Endothelial cell of umbilical vein (primary cell): ENCODE measurements around the gene TBC1D4. TPM values are rescaled to one million over a fixed set of nuclear protein-coding genes. Genes with fewer than 3 reads are reported as not detected.

ENCODE experiments used
- BruUV-seq: library from RNA; stranded (reverse); fragments of 400-500 nt; replicated peaks from 2 replicates; lab custom pipeline; 2021; lab: Mats Ljungman, UMichigan
- CTCF ChIA-PET: fragments of 300-600, 350-600 bp; sonication (Branson Sonifier 250); formaldehyde crosslinking; loops from one replicate; lab custom pipeline; 2021; ENCODE audit warnings: antibody characterized with exemption, inconsistent platforms; lab: Charles Lee
- POLR2A ChIA-PET: fragments of 300-600, 350-600 bp; sonication (Branson Sonifier 250); formaldehyde crosslinking; loops from one replicate; lab custom pipeline; 2021; ENCODE audit warnings: antibody characterized with exemption, inconsistent platforms; lab: Charles Lee
- DNase-seq: peaks from one replicate; pipeline ENCODE4 v3.0.0-alpha.2; 2011; ENCODE audit warnings: low read depth, low spot score
- FAIRE-seq: peaks from 2 replicates; lab custom pipeline; 2011; peaks lifted over from hg19 to GRCh38; lab: Jason Lieb, UNC
- H2AFZ ChIP-seq: 2 replicates; pipeline ENCODE4 v1.6.0; 2012; ENCODE audit warnings: low read depth, low read length, control low read depth, inconsistent platforms
- H3K27ac ChIP-seq: 2 replicates; pipeline ENCODE4 v1.5.1; 2011; ENCODE audit warnings: low read depth, mild to moderate bottlenecking, control low read depth, low read length, moderate library complexity; ENCODE audit not compliant: insufficient read depth
- H3K27me3 ChIP-seq, 2 experiments: 2 replicates each; pipeline versions ENCODE4 v1.6.0 to v1.6.1; 2011; ENCODE audit warnings: low read length in 2 of 2, mixed read lengths in 1 of 2; ENCODE audit not compliant: control insufficient read depth in 2 of 2, insufficient read depth in 2 of 2
- H3K36me3 ChIP-seq, 2 experiments: 2 replicates in 1 of 2; 3 replicates in 1 of 2; pipeline ENCODE4 v1.5.1; 2011; ENCODE audit warnings: low read length in 2 of 2, mild to moderate bottlenecking in 1 of 2, moderate library complexity in 1 of 2; ENCODE audit not compliant: control insufficient read depth in 2 of 2, insufficient read depth in 2 of 2; ENCODE audit errors: extremely low read depth in 1 of 2
- H3K4me1 ChIP-seq: 3 replicates; pipeline ENCODE4 v1.5.1; 2011; ENCODE audit warnings: mild to moderate bottlenecking, low read length; ENCODE audit not compliant: control insufficient read depth, insufficient read depth; ENCODE audit errors: extremely low read depth
- H3K4me2 ChIP-seq: 2 replicates; pipeline ENCODE4 v1.6.1; 2011; ENCODE audit warnings: low read length, control low read depth, mixed read lengths; ENCODE audit not compliant: insufficient read depth
- H3K4me3 ChIP-seq, 3 experiments: fragments of 200-600 bp in 1 of 3; sonication (generic), shearing (Covaris generic) in 1 of 3; replicated peaks in 1 of 3; 2 replicates each; pipeline ENCODE4 v1.5.1; 2011 to 2016; ENCODE audit warnings: control low read depth in 3 of 3, low read length in 3 of 3, mild to moderate bottlenecking in 2 of 3, inconsistent platforms in 1 of 3, low read depth in 1 of 3, moderate library complexity in 1 of 3; ENCODE audit not compliant: insufficient read depth in 1 of 3
- H3K79me2 ChIP-seq: 2 replicates; pipeline ENCODE4 v1.6.0; 2012; ENCODE audit warnings: low read length, inconsistent platforms; ENCODE audit not compliant: control insufficient read depth, insufficient read depth
- H3K9ac ChIP-seq: replicated peaks from 2 replicates; pipeline ENCODE3; 2011; ENCODE audit warnings: low read length, control low read depth; ENCODE audit not compliant: insufficient read depth; ENCODE audit errors: extremely low read depth
- H3K9me1 ChIP-seq: replicated peaks from 3 replicates; pipeline ENCODE4 v1.6.0; 2011; ENCODE audit warnings: mild to moderate bottlenecking, low read length; ENCODE audit not compliant: control insufficient read depth, insufficient read depth; ENCODE audit errors: extremely low read depth
- H3K9me3 ChIP-seq: replicated peaks from 2 replicates; pipeline ENCODE4 v1.5.1; 2012; ENCODE audit warnings: low read length, inconsistent platforms; ENCODE audit not compliant: control insufficient read depth, insufficient read depth
- H4K20me1 ChIP-seq: replicated peaks from 2 replicates; pipeline ENCODE3; 2011; ENCODE audit warnings: mild to moderate bottlenecking, low read length; ENCODE audit not compliant: control insufficient read depth, insufficient read depth; ENCODE audit errors: extremely low read depth
- FOS ChIP-seq: IDR thresholded peaks from 2 replicates; pipeline ENCODE4 v1.6.1; 2011; ENCODE audit warnings: mild to moderate bottlenecking, low read length, moderate library complexity, borderline replicate concordance; ENCODE audit not compliant: insufficient read depth
- GATA2 ChIP-seq: IDR thresholded peaks from 2 replicates; pipeline ENCODE4 v1.7.0; 2011; ENCODE audit warnings: low read depth, mild to moderate bottlenecking, moderate library complexity, mixed read lengths, low read length; ENCODE audit not compliant: insufficient read length, insufficient read depth
- MYC ChIP-seq: IDR thresholded peaks from one replicate; pipeline ENCODE4 v1.6.1; 2011; ENCODE audit warnings: mild to moderate bottlenecking, low read depth, low read length
- POLR2A ChIP-seq: IDR thresholded peaks from 2 replicates; pipeline ENCODE4 v1.6.1; 2012; ENCODE audit warnings: low read depth, mild to moderate bottlenecking, control low read depth, low read length
- POLR2AphosphoS5 ChIP-seq: IDR thresholded peaks from 2 replicates; pipeline ENCODE4 v1.6.1; 2012; ENCODE audit warnings: low read depth, mild to moderate bottlenecking, control low read depth, low read length, moderate library complexity; ENCODE audit not compliant: insufficient read depth
- dilution Hi-C: fragments of 300-500 bp; cut with MboI; formaldehyde crosslinking; loops from one replicate; pipeline ENCODE4 v1.15.0; 2019; ENCODE audit warnings: low sequenced_read_pairs; ENCODE audit not compliant: extremely low pct_ligation_motif_present
- intact Hi-C: fragments of 100-400 bp; cut with micrococcal nuclease; formaldehyde crosslinking; loops from one replicate; pipeline ENCODE4 v1.10.0; 2022
- polyA plus RNA-seq, 4 experiments: library from polyadenylated mRNA; depleted of rRNA in 3 of 4; stranded (reverse) in 3 of 4; unstranded in 1 of 4; fragments of >200 nt; gene quantifications; 2 replicates each; pipeline versions ENCODE4 v1.2.1 to v1.2.3, GENCODE V29; 2011 to 2012; ENCODE audit warnings: missing spikeins in 1 of 4
- total RNA-seq: library from RNA; stranded (reverse); gene quantifications from 2 replicates; pipeline ENCODE4 v1.2.3, GENCODE V29; 2021
- TF ChIP-seq, protein P1 (sequence below), 2 donors: IDR thresholded peaks; 1 replicate in 1 of 2; 2 replicates in 1 of 2; pipeline ENCODE4 v1.5.1; 2011; ENCODE audit warnings: low read length in 2 of 2, mild to moderate bottlenecking in 2 of 2, moderate library complexity in 2 of 2, control low read depth in 1 of 2, inconsistent platforms in 1 of 2, low read depth in 1 of 2; ENCODE audit not compliant: insufficient read depth in 1 of 2; ENCODE audit errors: extremely low read depth in 1 of 2
- TF ChIP-seq, protein P2 (sequence below): IDR thresholded peaks from 2 replicates; pipeline ENCODE4 v1.6.1; 2011; ENCODE audit not compliant: insufficient read depth, insufficient read length

The TBC1D4 gene
- total and polyA plus RNA-seq, 2 donors (not counting 3 experiments of a cell fraction or from before 2014, with no cell fraction given): 58.3 to 81.0 TPM

DNA sequence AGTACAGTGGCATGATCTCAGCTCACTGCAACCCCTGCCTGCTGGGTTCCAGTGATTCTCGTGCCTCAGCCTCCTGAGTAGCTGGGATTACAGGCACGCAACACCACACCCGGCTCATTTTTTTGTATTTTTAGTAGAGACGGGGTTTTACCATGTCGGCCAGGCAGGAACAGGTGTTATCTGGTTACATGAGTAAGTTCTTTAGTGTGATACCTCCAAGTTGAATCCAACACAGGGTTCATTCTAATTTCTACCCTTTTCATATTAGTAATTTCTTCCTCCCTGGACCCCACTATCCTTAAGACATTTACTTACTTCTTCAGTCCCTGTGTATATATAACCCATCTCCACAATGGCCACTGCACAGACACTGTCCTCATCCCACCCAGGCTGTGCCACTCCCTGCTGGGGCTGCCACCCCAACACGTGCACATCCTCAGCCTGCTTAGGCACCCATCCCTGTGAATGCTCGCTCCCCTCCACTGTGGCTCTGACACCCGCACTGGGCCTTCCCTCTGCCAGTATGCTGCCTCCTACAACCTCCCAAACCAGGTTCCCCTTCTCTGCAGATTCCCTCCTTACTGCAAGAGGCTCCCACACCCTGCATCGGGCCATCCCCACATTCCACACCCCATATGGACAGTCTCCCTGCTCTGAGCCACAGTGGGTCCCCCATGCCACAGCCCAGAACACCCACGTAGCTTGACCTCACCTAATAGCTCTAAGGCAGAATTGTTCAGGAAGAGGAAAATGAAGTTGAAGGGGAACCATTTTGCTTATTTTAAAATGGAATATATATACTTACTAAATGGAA is 147.1 kb downstream of the TBC1D4 start:
- FAIRE-seq (no peak), DNase-seq (no peak)
- H3K27me3 ChIP-seq: no peaks in the 10 kb centered on the region
- peaks cover 8 to 22% of the 10 kb centered on the region in 2 experiments for H3K36me3 ChIP-seq
- TF ChIP-seq, protein P1, sequence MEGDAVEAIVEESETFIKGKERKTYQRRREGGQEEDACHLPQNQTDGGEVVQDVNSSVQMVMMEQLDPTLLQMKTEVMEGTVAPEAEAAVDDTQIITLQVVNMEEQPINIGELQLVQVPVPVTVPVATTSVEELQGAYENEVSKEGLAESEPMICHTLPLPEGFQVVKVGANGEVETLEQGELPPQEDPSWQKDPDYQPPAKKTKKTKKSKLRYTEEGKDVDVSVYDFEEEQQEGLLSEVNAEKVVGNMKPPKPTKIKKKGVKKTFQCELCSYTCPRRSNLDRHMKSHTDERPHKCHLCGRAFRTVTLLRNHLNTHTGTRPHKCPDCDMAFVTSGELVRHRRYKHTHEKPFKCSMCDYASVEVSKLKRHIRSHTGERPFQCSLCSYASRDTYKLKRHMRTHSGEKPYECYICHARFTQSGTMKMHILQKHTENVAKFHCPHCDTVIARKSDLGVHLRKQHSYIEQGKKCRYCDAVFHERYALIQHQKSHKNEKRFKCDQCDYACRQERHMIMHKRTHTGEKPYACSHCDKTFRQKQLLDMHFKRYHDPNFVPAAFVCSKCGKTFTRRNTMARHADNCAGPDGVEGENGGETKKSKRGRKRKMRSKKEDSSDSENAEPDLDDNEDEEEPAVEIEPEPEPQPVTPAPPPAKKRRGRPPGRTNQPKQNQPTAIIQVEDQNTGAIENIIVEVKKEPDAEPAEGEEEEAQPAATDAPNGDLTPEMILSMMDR (IDR thresholded peaks at IDR 0.05; ENCODE audit: extremely low read depth in 1 of 2, insufficient read depth in 1 of 2, low read depth in 1 of 2, low read length in 2 of 2): no peak
- no peak for TF ChIP-seq MYC
- TF ChIP-seq, protein P2, sequence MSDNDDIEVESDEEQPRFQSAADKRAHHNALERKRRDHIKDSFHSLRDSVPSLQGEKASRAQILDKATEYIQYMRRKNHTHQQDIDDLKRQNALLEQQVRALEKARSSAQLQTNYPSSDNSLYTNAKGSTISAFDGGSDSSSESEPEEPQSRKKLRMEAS: no peak
- TF ChIP-seq POLR2A: no peak
- no peak for TF ChIP-seq FOS
- no peak for TF ChIP-seq POLR2AphosphoS5
- TF ChIP-seq GATA2: no peak
- H3K4me1 ChIP-seq: no peaks in the 10 kb centered on the region
- peaks cover 2% of the 10 kb centered on the region for H3K9me1 ChIP-seq
- H3K4me3 ChIP-seq: no peak overlapping the region
- BruUV-seq: no TSS peak
- H4K20me1 ChIP-seq: no peaks in the 10 kb centered on the region
- no peak overlapping the region for H3K27ac ChIP-seq
- H2AFZ ChIP-seq: no peak overlapping the region
- ChIA-PET POLR2A (no interaction called here), CTCF (no interaction called here)
- H3K4me2 ChIP-seq: no peak overlapping the region
- intact Hi-C loops: no loop called here
- dilution Hi-C loops: no loop called here
- no peak overlapping the region for H3K9ac ChIP-seq
- H3K79me2 ChIP-seq: peaks cover 5% of the 10 kb centered on the region
- no peaks in the 10 kb centered on the region for H3K9me3 ChIP-seq
